ENCODE results near the gene IKBKE.

The IKBKE gene

GRCh38 chr1:206488466-206488865 lies 18.2 kb downstream of the IKBKE start:
- POLR2A ChIA-PET = no interaction called here

More at GRCh38 chr1:206488466-206488865, 18.2 kb downstream of the IKBKE start:
- no peak overlapping the region for H3K4me3 ChIP-seq (ENCODE audit: low read depth, low read length)
- no peak for TF ChIP-seq BCL11B (tag by site-specific recombination; IDR thresholded peaks at IDR 0.05; ENCODE audit: low read depth)
- no peak for TF ChIP-seq ZNF639 (tag by site-specific recombination; IDR thresholded peaks at IDR 0.05)
- no peak for TF ChIP-seq TSHZ1 (tag by site-specific recombination; IDR thresholded peaks at IDR 0.05; ENCODE audit: borderline replicate concordance)
- no peak for TF ChIP-seq ZNF692 (tag by site-specific recombination; IDR thresholded peaks at IDR 0.05)
- no peak for TF ChIP-seq ZNF596 (tag by site-specific recombination; IDR thresholded peaks at IDR 0.05)
- TF ChIP-seq GLI2 (tag by site-specific recombination; IDR thresholded peaks at IDR 0.05; ENCODE audit: borderline replicate concordance, low read depth) = no peak
- TF ChIP-seq KLF9 (tag by site-specific recombination; IDR thresholded peaks at IDR 0.05; ENCODE audit: low read depth) = no peak
- no peak for TF ChIP-seq ZNF10 (tag by site-specific recombination; IDR thresholded peaks at IDR 0.05)
- no peak for TF ChIP-seq TCF7L2 (IDR thresholded peaks at IDR 0.05; ENCODE audit: borderline replicate concordance, low read depth, low read length)
- no peak for TF ChIP-seq ZNF18 (tag by site-specific recombination; IDR thresholded peaks at IDR 0.05)
- TF ChIP-seq HOXD13 (CRISPR knock-in tag; IDR thresholded peaks at IDR 0.05; ENCODE audit: borderline replicate concordance) = no peak
- TF ChIP-seq ZNF571 (tag by site-specific recombination; IDR thresholded peaks at IDR 0.05) = no peak
- TF ChIP-seq ZNF560 (tag by site-specific recombination; IDR thresholded peaks at IDR 0.05; ENCODE audit: borderline replicate concordance) = no peak
- no peak for TF ChIP-seq ZNF510 (tag by site-specific recombination; IDR thresholded peaks at IDR 0.05; ENCODE audit: insufficient replicate concordance)
- no peak for TF ChIP-seq ZNF37A (tag by site-specific recombination; IDR thresholded peaks at IDR 0.05)
- no peak for TF ChIP-seq ZSCAN30 (tag by site-specific recombination; IDR thresholded peaks at IDR 0.05)
- TF ChIP-seq ZNF488 (tag by site-specific recombination; IDR thresholded peaks at IDR 0.05) = no peak
- TF ChIP-seq ZNF623 (tag by site-specific recombination; IDR thresholded peaks at IDR 0.05) = no peak
- no peak overlapping the region for H3K27ac ChIP-seq (ENCODE audit: extremely low read depth, low read depth, low read length)
- CTCF ChIA-PET = interaction anchor here (1.3 to 6.8 kb wide), 9 partner anchors 9 to 494 kb away, joined by 4 to 115 read pairs (median 24); partner anchors contain the start of gene EIF2D
- H3K36me3 ChIP-seq (ENCODE audit: control insufficient read depth in 2 of 2, insufficient read depth in 1 of 2, low read length in 2 of 2) = peaks cover 0 to 13% of the 10 kb centered on the region in 2 experiments; a peak in 1 of 3 replicates
- H3K9me3 ChIP-seq (ENCODE audit: control insufficient read depth, insufficient read depth, low read depth, low read length) = no peaks in the 10 kb centered on the region
- H3K4me1 ChIP-seq (ENCODE audit: control insufficient read depth, insufficient read depth, low read length) = no peaks in the 10 kb centered on the region
